Measurements from ENCODE around the gene ZNF208.
"Not testable (repeated sequence)": the region's sequence is repeated elsewhere in the genome, so short reads cannot be mapped to it uniquely, and the experiment has no call there.

ZNF208 gene

DNA sequence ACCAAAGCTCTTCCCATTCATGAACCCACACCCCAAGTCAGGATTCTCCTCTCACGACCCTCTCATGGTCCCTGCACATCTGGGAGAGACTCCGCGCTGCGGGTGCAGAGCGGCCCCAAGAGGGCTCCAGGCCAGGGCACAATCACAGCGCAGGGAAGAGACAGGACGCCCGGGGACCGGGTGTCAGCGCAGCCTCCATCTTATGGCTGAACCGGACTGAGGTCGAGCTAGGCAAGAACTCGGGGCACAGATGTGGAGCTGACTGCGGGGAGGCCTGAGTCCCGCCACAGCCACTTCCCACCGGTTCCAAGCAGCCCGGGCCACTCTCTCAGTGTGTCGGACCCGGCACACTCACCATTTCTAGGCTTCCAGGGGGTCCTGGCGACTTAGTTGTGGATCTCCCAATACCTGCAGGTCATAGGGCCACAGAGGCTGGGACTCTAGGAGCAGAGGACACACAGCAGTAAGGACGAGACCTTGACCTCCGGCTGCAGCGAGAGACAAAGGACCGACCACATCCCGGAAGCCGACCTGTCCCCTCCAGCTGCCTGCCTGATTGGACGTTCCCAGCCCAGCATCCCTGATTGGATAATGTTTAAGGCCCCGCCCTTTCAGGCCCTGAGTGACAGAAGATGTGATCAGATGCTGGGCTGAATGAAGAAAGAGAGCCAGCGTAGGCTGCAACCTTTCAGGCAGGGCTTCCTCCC, at the start of gene ZNF208:
Gene ZNF208 (minus strand): TSS at position 507 of the 707 bp plus-strand sequence. CDS start 149 bp downstream, at position 358.
- not testable (repeated sequence) for DNase-seq (ENCODE audit: low read depth in 2 of 2)

DNA sequence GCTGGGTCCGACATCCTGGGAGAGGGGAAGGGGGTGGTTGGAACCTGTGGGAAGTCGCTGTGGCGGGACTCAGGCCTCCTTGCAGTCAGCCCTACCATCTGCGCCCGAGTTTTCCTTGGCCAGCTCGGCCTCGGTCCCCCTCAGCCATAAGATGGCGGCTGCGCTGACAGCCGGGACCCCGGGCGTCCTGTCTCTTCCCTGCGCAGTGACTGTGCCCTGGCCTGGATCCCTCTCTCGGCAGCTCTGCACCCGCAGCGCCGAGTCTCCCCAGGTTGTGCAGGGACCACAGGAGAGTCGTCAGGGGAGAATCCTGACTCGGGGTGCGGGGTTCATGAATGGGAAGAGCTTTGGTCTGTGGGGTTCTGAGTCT, 41.9 kb upstream of the ZNF208 start:
- DNase-seq (ENCODE audit: low read depth in 2 of 2), result no peak

DNA sequence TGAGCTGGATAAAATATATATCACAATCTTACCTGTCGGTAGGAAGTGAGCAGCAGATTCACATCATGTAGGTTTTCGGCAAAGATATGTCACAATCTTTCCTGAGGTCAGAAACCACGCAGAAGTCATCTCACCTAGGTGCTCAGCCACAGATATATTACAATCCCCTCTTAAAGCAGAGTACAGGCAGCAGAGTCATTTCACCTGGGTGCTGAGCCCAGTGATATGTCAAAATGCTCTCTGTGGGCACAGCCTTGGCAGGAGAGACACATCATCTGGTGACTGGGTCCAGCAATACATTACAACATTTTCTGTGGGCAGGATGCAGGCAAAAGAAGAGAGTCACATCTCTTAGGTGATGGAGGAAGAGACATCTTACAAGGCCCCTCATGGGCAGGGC, 30.4 kb upstream of the ZNF208 start:
- not testable (repeated sequence) for DNase-seq (ENCODE audit: low read depth in 2 of 2)

DNA sequence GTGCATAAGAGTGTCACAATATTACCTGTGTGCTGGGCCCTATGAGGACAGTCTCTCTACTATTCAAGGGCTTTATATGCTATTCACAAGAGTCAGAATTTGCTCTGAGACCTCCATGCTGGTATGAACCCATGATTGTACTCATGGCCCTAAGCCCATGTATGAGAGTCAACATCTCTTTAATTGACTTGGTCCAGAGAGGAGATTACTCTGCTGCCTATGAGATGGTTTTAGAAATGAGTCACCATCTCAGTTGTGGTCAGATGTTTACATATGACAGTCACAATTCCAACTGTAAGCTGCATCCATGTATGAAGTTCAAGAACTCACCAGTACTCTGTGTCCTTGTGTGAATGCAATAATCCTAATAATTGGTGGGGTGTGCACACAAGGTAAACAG, 19.9 kb upstream of the ZNF208 start:
- no peak for DNase-seq (ENCODE audit: low read depth in 2 of 2)

DNA sequence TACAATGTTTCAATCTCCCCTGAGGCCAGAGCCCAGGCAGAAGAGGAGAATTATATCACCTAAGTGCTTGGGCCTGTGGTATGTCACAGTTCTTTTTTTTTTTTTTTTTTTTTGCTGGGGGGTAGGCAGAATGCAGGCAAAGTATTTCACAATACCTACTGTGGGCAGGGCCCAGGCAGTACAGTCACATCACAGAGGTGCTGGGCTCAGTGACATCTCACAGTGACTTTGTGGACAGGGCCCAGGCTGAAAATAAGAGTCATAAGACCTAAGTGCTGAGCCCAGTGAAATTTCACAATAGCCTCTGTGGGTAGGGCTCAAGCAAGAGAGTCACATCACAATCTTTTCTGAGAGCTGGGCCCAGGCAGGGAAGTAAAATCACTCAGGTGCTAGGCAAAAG, 15.9 kb upstream of the ZNF208 start:
- DNase-seq (ENCODE audit: low read depth in 2 of 2), result no peak

DNA sequence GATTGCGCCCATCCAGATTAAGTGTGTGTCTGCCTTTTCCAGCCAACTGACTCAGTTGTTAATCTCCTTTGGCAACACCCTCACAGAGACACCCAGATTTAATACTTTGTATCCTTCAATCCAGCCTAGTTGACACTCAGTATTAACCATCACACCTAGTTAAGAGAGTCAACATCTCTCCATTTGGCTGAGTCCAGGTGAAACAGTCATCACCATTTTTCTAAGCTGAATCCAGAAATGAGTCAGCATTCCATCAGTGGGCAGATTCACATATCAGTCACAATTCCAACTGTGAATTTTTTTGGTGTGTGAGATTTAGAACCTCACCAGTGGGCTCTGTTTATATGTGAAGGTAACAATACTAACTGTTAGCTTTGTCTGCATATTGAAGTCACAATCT, 14.8 kb upstream of the ZNF208 start:
- not testable (repeated sequence) for DNase-seq (ENCODE audit: low read depth in 2 of 2)

DNA sequence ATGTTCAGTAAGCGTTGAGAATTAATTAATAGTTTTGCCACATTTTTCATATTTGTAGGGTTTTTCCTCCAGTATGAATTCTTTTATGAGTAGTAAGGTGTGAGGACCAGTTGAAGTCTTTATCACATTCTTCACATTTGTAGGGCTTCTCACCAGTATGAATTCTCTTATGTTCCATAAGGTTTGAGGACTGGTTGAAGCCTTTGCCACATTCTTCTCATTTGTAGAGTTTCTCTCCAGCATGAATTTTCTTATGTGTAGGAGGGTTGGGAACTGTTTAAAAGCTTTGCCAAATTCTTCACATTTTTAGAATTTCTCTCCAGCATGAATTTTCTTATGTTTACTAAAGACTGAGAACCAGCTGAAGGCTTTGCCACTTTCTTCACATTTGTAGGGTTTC, 40.3 kb downstream of the ZNF208 start:
- DNase-seq (ENCODE audit: low read depth in 2 of 2), result no peak

DNA sequence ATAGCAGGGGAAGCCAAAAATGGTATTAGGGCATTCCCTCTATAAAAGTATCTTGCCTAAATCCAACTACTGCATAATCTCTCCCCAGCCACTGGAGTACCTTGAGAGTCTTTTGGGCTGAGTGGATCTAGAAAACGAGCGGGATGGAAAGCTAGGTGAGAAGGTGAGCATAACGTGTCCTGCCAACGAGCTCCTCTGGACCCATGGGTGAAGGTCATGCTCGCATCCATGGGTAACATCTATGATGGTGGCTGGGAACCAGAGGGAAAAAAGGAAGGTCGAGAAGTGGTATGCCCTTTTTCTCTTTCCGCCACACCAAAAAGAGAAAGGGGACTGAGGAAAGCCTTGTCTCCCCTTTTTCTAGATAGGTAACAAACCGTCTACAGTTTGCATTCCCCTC, 63.0 kb downstream of the ZNF208 start:
- no peak for DNase-seq (ENCODE audit: low read depth in 2 of 2)

DNA sequence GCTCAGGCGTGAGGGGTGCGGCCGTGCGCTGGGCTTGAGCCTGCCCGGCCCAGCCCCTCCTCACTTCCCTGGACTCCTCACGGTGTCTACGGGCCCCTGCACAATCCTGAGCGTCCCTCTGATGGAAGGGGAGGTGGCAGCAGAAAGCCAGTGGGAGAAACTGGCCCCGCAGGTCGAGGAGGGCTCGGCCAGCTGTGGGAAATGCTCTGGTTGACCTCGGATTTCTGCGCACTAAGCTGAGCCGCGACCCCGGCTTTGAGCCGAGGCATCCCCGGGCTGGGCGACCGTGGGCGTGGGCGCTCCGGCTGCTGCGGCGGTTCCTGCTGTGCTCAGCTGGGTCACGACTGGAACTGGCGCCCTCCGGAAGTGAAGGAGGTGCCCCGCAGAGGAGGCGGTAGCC, 70.1 kb downstream of the ZNF208 start:
- no peak for DNase-seq (ENCODE audit: low read depth in 2 of 2)

DNA sequence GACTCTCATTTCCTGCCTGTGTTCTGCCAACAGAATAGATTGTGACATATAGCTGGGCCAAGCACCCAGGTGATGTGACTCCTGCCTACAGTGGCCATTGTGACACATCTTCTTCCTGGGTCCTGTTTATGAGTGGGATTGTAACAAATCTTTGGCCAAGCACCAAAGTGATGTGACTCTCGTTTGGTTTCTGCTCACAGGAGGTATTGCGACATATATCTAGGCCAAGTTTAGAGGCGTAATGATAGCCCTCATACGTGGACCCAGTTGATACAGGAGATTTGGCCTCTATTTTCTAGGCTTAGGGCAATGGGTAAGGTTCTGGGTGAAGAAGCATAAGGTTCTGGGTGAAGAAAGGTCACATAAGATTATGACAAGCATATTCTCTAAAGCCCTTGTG, 76.2 kb downstream of the ZNF208 start:
- DNase-seq (ENCODE audit: low read depth in 2 of 2), result no peak

DNA sequence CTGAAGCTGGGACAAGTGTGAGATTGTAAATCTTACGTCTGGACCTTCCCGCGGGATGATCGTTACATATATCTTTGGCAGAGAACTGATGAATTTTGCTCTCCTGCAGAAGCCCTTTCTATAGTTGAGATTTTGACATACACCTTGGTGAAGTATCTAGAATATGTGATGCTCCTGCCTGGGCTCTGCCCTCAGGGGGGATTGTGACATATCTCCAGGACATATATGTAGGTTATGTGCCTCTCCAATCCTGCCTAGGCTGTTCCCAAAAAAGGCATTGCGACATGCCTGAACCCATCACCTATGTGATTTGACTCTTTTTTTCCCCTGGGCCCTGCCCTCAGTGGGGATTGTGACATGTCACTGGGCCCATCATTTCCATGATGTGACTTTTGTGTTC, 76.6 kb downstream of the ZNF208 start:
- DNase-seq (ENCODE audit: low read depth in 2 of 2), result no peak

DNA sequence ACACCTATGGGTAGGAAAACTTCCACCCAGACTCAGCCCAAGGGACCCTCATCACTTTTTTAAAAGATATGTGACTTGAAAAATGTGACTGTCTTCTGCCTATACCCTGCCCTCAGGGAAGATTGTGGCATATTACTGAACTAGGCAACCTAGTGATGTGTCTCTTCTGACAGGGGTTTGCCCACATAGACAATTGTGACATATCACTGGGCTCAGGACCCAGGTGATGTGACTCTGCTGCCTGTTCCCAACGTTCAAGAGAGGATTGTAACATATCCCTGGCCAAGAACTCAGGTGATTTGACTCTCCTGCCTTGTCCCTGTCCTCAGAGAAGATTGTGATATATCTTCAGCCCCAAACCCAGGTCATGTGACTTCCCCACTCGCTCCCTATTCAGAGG, 88.5 kb downstream of the ZNF208 start:
- no peak for DNase-seq (ENCODE audit: low read depth in 2 of 2)

DNA sequence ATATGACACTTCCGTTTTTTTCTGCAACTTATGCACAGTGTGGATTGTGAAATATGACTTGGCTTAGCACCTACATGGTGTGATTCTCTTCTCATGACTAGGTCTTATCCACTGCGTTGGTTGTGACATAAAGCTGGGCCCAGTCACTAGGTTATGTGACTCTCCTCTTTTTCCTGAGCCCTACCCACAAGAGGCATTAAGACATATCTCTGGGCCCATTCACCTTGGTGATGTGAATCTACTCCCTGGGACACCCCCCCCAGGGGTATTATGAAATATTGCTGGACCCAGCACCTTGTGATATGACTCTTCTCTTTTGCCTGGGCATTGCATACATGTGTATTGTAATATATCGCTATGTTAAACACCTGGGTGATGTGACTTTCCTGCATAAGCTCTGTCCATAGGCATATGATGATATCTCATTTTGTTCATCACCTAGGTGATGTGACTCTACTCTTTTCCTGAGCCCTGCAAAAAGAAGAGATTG, 89.0 kb downstream of the ZNF208 start:
- DNase-seq (ENCODE audit: low read depth in 2 of 2), result no peak

DNA sequence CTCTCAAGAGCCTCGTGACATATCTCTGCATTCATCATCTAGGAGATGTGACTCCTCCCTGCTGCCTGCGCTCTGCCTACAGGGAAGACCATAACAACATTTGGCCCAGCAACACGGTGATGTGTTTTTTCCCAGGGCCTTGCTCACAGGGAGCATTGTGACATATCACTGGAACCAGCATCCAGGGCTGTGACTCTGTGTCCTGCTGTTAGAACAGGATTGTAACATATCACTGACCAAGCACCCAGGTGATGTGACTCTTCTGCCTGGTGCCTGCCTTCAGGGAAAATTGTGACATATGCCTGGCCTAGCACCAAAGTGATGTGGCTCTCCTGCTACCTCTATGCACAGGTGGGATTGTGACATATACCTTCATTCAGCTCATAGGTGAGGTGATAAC, 95.3 kb downstream of the ZNF208 start:
- DNase-seq (ENCODE audit: low read depth in 2 of 2), result no peak

DNA sequence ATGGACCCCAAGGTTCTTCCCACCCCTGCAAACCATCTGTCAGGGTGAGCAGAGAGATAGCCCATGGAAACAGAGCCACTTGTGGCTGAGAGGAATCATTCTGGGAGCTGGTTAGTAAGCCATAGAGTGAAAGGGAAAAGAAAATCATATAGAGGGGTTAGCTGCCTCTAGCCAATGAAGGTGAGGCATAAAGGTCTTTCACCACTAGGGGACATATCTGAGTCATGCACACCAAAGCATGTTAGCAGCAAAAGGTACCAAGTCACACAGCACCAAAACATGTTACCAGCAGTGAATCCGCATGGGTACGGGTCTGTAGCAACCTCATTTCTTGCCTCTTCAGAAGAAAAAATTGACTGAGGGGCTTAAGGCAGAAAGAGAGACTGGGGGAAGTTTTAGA, 98.1 kb downstream of the ZNF208 start:
- no peak for DNase-seq (ENCODE audit: low read depth in 2 of 2)

DNA sequence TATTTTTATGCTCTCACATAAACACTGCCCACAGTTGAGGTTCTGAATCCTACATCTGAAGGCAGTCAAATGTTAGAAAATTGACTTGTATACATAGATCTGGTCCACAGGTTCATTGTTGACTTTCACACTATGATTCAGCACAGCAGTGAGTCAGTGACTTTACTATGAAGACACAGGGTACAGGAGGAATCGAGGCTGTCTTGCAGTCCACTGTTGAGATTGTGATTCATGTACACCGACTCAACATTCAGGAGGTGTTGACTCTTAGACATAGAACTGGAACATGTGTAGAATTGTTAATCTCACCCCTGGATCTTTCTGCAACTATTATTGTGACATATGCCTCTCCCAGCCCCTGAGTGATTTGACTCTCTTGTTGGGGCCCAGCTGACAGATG, 100.4 kb downstream of the ZNF208 start:
- DNase-seq (ENCODE audit: low read depth in 2 of 2), result no peak

DNA sequence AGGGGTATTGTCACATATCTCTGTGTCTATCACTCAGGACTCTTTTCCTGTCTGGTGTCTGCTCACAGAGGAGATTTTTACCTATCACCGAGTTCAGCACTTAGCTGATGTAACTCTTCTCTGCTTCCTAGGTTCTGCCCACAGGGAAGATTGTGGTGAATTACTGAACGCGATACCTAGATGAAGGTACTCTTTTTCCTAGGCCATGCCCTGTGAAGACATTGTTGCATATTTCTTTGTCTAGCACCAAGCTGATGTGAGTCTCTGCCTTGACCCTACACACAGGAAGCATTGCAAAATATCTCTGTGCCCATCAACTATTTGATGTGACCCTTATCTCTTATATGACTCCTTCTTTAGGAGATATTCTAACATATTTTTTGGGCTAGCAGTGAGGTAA, 102.7 kb downstream of the ZNF208 start:
- DNase-seq (ENCODE audit: low read depth in 2 of 2), result no peak

DNA sequence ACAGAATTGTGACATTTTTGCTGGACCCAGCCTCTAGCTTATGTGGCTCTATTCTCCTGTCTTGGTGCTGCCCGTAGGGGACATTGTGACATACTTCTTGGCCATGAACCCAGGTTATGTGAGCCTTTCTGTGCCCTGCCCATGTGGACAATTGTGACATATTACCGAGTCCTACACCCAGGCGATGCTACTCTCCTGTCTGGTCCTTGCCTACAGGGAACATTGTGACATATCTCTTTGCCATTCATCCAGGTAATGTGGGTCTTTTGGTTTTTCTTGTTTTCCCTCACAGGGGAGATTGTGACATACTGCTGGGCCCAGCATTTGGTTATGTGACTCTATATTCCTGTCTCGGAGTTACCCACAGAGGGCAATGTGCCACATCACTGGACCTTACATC, 103.2 kb downstream of the ZNF208 start:
- DNase-seq (ENCODE audit: low read depth in 2 of 2), result no peak

DNA sequence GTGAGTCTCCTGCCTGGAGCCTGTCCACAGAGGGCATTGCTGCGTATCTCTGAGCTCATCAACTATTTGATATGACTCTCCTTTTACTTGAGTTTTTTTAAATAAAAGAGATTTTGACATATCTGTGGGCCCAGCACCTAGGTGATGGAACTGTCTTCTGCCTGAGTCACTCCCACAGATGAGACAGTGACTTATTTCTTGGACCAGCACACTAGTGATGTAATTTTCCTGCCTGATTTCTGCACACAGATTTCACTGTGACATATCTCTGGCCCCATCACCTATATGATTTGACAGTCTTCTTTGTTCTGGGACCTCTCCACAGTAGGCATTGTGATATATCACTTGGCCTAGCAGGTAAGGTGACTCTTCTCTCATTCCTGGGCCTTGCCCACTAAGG, 108.2 kb downstream of the ZNF208 start:
- no peak for DNase-seq (ENCODE audit: low read depth in 2 of 2)

DNA sequence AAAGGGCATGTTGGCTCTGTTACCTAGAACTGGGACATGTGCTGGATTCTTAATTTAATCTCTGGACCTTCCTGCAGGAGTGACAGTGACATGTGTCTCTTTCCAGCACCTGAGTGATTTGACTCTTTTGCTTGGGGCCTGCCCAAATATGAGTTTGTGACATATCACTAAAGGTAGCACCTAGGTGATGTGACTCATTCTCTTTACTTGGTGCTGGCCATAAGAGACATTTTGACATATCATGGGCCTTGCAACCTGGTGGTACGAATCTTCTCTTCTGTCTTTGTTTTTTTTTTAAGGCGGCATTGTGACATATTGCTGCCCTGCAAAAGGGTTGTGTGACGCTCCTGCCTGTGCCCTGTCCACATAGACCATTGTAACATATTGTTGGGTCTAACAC, 108.9 kb downstream of the ZNF208 start:
- no peak for DNase-seq (ENCODE audit: low read depth in 2 of 2)

DNA sequence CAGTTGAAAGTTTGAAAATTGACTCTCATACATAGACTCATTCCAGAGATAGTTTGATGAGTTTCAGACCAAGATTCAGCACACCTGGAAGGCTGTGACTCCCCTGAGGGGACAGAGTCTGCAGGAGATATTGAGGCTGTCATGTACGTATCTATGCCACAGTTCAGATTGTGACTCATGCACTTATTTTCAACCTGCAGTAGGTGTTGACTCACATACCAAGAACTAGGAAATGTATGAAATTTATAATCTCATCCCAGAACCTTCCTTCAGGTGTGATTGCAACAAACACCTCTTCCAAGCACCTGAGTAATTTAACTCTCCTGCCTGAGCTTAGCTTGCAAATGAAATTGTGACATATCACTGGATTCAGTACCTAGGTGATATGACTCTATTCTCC, 110.3 kb downstream of the ZNF208 start:
- no peak for DNase-seq (ENCODE audit: low read depth in 2 of 2)

DNA sequence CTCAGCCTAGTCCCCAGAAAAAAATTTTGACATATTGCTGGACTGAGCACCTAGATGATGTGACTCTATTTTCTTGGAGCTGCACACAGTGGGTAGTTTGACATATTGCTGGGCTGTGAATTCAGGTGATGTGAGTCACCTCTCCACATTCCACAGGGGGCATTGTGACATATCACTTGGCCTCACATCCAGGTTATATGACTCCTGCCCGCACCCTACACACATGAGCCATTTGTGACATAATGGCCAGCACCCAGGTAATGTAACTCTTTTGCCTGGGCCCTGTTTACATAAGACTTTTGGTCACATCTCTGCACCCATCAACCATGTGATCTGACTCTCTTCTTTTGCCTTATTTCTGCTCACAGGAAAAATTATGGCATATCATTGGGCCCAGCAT, 119.7 kb downstream of the ZNF208 start:
- no peak for DNase-seq (ENCODE audit: low read depth in 2 of 2)

DNA sequence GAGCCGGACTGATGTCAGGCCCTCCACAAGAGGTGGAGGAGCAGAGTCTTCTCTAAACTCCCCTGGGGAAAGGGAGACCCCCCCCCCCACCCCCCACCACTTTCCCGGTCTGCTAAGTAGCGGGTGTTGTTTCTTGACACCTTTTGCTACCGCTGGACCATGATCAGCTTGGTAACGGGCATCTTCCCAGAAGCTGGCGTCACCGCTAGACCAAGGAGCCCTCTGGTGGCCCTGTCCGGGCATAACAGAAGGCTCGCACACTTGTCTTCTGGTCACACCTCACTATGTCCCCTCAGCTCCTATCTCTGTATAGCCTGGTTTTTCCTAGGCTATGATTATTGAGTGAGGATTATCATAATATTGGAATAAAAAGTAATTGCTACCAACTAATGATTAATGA, 120.7 kb downstream of the ZNF208 start:
- DNase-seq (ENCODE audit: low read depth in 2 of 2), result not testable (repeated sequence)

DNA sequence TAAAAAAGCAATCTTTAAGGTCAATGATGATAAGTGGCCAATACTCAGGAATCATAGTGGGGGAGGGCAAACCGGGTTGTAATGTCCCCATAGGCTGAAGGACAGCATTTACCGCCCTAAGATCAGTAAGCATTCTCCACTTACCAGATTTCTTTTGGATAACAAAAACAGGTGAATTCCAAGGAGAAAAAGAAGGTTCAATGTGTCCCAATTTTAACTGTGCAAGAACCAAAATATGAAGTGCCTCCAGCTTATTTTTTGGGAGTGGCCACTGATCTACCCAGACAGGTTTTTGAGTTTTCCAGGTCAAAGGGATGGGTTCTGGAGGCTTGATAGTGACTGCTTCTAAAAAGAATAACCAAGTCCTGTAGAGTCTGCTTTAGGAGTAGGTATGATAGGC, 125.2 kb downstream of the ZNF208 start:
- DNase-seq (ENCODE audit: low read depth in 2 of 2), result not testable (repeated sequence)

Measured in activated CD8-positive, alpha-beta memory T cell treated with anti-CD3 and anti-CD28 coated beads for 4 hours (primary cell).